ENCODE results near the gene ALPI. TPM values are rescaled to one million over a fixed set of nuclear protein-coding genes. Genes with fewer than 3 reads are reported as not detected.

The ALPI gene
- total RNA-seq, 2 experiments from 2014 or later: not detected

- no peak overlapping the region for H3K4me3 ChIP-seq (ENCODE audit: low read depth, low read length, poor library complexity, severe bottlenecking)
- POLR2A ChIA-PET: no interaction called here
- no peaks in the 10 kb centered on the region for H3K9me3 ChIP-seq (ENCODE audit: low read length)
- no peaks in the 10 kb centered on the region for H3K4me1 ChIP-seq (ENCODE audit: insufficient read depth, low read length, poor library complexity, severe bottlenecking)
- H2AFZ ChIP-seq (ENCODE audit: low read length): no peak overlapping the region
- no peaks in the 10 kb centered on the region for H3K9me2 ChIP-seq (ENCODE audit: insufficient read depth, low read length)
- H3K27ac ChIP-seq (ENCODE audit: low read depth, low read length, poor library complexity, severe bottlenecking): no peak overlapping the region
- H3K79me2 ChIP-seq (ENCODE audit: insufficient read depth, low read depth, low read length): no peaks in the 10 kb centered on the region
- no peaks in the 10 kb centered on the region for H3K36me3 ChIP-seq (ENCODE audit: insufficient read depth, low read length)
- H4K20me1 ChIP-seq (ENCODE audit: insufficient read depth, low read length): no peaks in the 10 kb centered on the region
- no peak for DNase-seq (ENCODE audit: low spot score)
- no peak overlapping the region for H3K4me2 ChIP-seq (ENCODE audit: low read length)
- CTCF ChIA-PET (ENCODE audit: unreplicated experiment): no interaction called here
- no TSS peak for BruUV-seq (replicated peaks)
- intact Hi-C loops (cut with micrococcal nuclease; ENCODE audit: unreplicated experiment): no loop called here
- TF ChIP-seq CTCF (conservative IDR thresholded peaks at IDR 0.05; ENCODE audit: low read length) (no peak), EZH2phosphoT487 (IDR thresholded peaks at IDR 0.05; ENCODE audit: borderline replicate concordance, low read depth, low read length) (no peak)
Measured at GRCh38 chr2:232493701-232494474, 37.9 kb downstream of the ALPI start.

- no peak for DNase-seq (ENCODE audit: low spot score)
- H4K20me1 ChIP-seq (ENCODE audit: insufficient read depth, low read length): no peaks in the 10 kb centered on the region
- no peak overlapping the region for H2AFZ ChIP-seq (ENCODE audit: low read length)
- no peaks in the 10 kb centered on the region for H3K9me2 ChIP-seq (ENCODE audit: insufficient read depth, low read length)
- no peak overlapping the region for H3K4me2 ChIP-seq (ENCODE audit: low read length)
- no peak for TF ChIP-seq CTCF (conservative IDR thresholded peaks at IDR 0.05; ENCODE audit: low read length)
- TF ChIP-seq EZH2phosphoT487 (IDR thresholded peaks at IDR 0.05; ENCODE audit: borderline replicate concordance, low read depth, low read length): no peak
- ChIA-PET CTCF (ENCODE audit: unreplicated experiment) (no interaction called here), POLR2A (no interaction called here)
- intact Hi-C loops (cut with micrococcal nuclease; ENCODE audit: unreplicated experiment): no loop called here
- H3K4me1 ChIP-seq (ENCODE audit: insufficient read depth, low read length, poor library complexity, severe bottlenecking): no peaks in the 10 kb centered on the region
- no peak overlapping the region for H3K27ac ChIP-seq (ENCODE audit: low read depth, low read length, poor library complexity, severe bottlenecking)
- H3K36me3 ChIP-seq (ENCODE audit: insufficient read depth, low read length): no peaks in the 10 kb centered on the region
- no peak overlapping the region for H3K4me3 ChIP-seq (ENCODE audit: low read depth, low read length, poor library complexity, severe bottlenecking)
- no TSS peak for BruUV-seq (replicated peaks)
- no peaks in the 10 kb centered on the region for H3K79me2 ChIP-seq (ENCODE audit: insufficient read depth, low read depth, low read length)
- no peaks in the 10 kb centered on the region for H3K9me3 ChIP-seq (ENCODE audit: low read length)
Measured at GRCh38 chr2:232494542-232494941, 38.6 kb downstream of the ALPI start.

GRCh38 chr2:232495292-232495691, 39.3 kb downstream of the ALPI start:
- Histone ChIP-seq H3K4me2 (ENCODE audit: low read length) (no peak overlapping the region), H4K20me1 (ENCODE audit: insufficient read depth, low read length) (no peaks in the 10 kb centered on the region), H2AFZ (ENCODE audit: low read length) (no peak overlapping the region), H3K27ac (ENCODE audit: low read depth, low read length, poor library complexity, severe bottlenecking) (no peak overlapping the region), H3K9me3 (ENCODE audit: low read length) (no peaks in the 10 kb centered on the region), H3K79me2 (ENCODE audit: insufficient read depth, low read depth, low read length) (no peaks in the 10 kb centered on the region), H3K36me3 (ENCODE audit: insufficient read depth, low read length) (no peaks in the 10 kb centered on the region), H3K4me1 (ENCODE audit: insufficient read depth, low read length, poor library complexity, severe bottlenecking) (no peaks in the 10 kb centered on the region), H3K4me3 (ENCODE audit: low read depth, low read length, poor library complexity, severe bottlenecking) (no peak overlapping the region), H3K9me2 (ENCODE audit: insufficient read depth, low read length) (no peaks in the 10 kb centered on the region)
- intact Hi-C loops (cut with micrococcal nuclease; ENCODE audit: unreplicated experiment): no loop called here
- no peak for TF ChIP-seq EZH2phosphoT487 (IDR thresholded peaks at IDR 0.05; ENCODE audit: borderline replicate concordance, low read depth, low read length)
- TF ChIP-seq CTCF (conservative IDR thresholded peaks at IDR 0.05; ENCODE audit: low read length): no peak
- CTCF ChIA-PET (ENCODE audit: unreplicated experiment): no interaction called here
- BruUV-seq (replicated peaks): no TSS peak
- no peak for DNase-seq (ENCODE audit: low spot score)
- POLR2A ChIA-PET: no interaction called here

Measured in OCI-LY7 (cell line).